B cell (primary cell): ENCODE data around the gene PRKCB. TPM values are rescaled to one million over a fixed set of nuclear protein-coding genes. Genes with fewer than 3 reads are reported as not detected.

Experiments used
- ATAC-seq: fragments of 200-7000 bp; cut with Tn5 transposase; one replicate; pipeline ENCODE4 v1.10.0; 2021; ENCODE audit warnings: low read depth, mild to moderate bottlenecking, moderate number of reproducible peaks, moderate library complexity
- CTCF ChIA-PET: fragments of 350-600 bp; sonication (Branson Sonifier 250); formaldehyde crosslinking; loops from one replicate; lab custom pipeline; 2021; ENCODE audit warnings: antibody characterized with exemption, inconsistent platforms; lab: Charles Lee
- POLR2A ChIA-PET: fragments of 350-600 bp; sonication (Branson Sonifier 250); formaldehyde crosslinking; loops from one replicate; lab custom pipeline; 2021; ENCODE audit warnings: antibody characterized with exemption; lab: Charles Lee
- DNase-seq: peaks from one replicate; pipeline ENCODE4 v3.0.0; 2013
- H2AFZ ChIP-seq: 2 replicates; pipeline ENCODE4 v1.6.1; 2012; ENCODE audit warnings: mild to moderate bottlenecking, low read depth, low read length; ENCODE audit not compliant: insufficient read depth, poor library complexity, severe bottlenecking
- H3K27ac ChIP-seq, 2 donors: 1 replicate in 1 of 2; 2 replicates in 1 of 2; pipeline ENCODE4 v1.5.1; 2012 to 2013; ENCODE audit warnings: low read length in 2 of 2, mild to moderate bottlenecking in 2 of 2, moderate library complexity in 1 of 2
- H3K27me3 ChIP-seq, 4 experiments: fragments of 200-600 bp in 1 of 4; sonication (generic) in 1 of 4; replicated peaks in 1 of 4; 1 replicate in 2 of 4; 2 replicates in 2 of 4; pipeline versions ENCODE4 v1.6.1 to v1.7.0; 2013 to 2016; ENCODE audit warnings: low read length in 3 of 4, mild to moderate bottlenecking in 2 of 4, mixed read lengths in 1 of 4, moderate library complexity in 1 of 4; ENCODE audit not compliant: insufficient read depth in 4 of 4, control insufficient read depth in 3 of 4; ENCODE audit errors: control extremely low read depth in 1 of 4
- H3K36me3 ChIP-seq, 2 experiments: replicated peaks in 1 of 2; 1 replicate in 1 of 2; 2 replicates in 1 of 2; pipeline versions ENCODE4 v1.6.1 to v1.7.1; 2013; ENCODE audit warnings: low read length in 1 of 2; ENCODE audit not compliant: insufficient read depth in 2 of 2, control insufficient read depth in 1 of 2; ENCODE audit errors: control extremely low read depth in 1 of 2, extremely low read depth in 1 of 2
- H3K4me1 ChIP-seq, 2 donors: fragments of 200-600 bp in 1 of 2; sonication (generic) in 1 of 2; 1 replicate in 1 of 2; 2 replicates in 1 of 2; pipeline versions ENCODE4 v1.5.1 to v1.6.1; 2013 to 2017; ENCODE audit warnings: low read length in 2 of 2; ENCODE audit not compliant: control insufficient read depth in 2 of 2, insufficient read depth in 2 of 2
- H3K4me2 ChIP-seq: replicated peaks from 2 replicates; pipeline ENCODE3; 2012; ENCODE audit warnings: mild to moderate bottlenecking, low read depth, low read length; ENCODE audit not compliant: poor library complexity, severe bottlenecking
- H3K4me3 ChIP-seq, 5 experiments: fragments of 200-600 bp in 1 of 5; sonication (generic) in 1 of 5; 1 replicate in 3 of 5; 2 replicates in 2 of 5; pipeline versions ENCODE4 v1.5.1 to v1.7.0; 2011 to 2016; ENCODE audit warnings: low read length in 4 of 5, mild to moderate bottlenecking in 4 of 5, low read depth in 2 of 5, control low read depth in 1 of 5, moderate library complexity in 1 of 5; ENCODE audit not compliant: insufficient read depth in 1 of 5; ENCODE audit errors: control extremely low read depth in 1 of 5, extremely low read depth in 1 of 5
- H3K79me2 ChIP-seq: fragments of 200-600 bp; sonication (generic); one replicate; pipeline ENCODE4 v1.6.0; 2016; ENCODE audit warnings: low read length; ENCODE audit not compliant: control insufficient read depth, insufficient read depth
- H3K9ac ChIP-seq: fragments of 200-600 bp; sonication (generic); 2 replicates; pipeline ENCODE4 v1.6.1; 2017; ENCODE audit warnings: mild to moderate bottlenecking, low read length, moderate library complexity
- H3K9me3 ChIP-seq, 3 donors: one replicate each; pipeline versions ENCODE4 v1.6.1 to v1.7.1; 2013; ENCODE audit warnings: low read length in 2 of 3; ENCODE audit not compliant: control insufficient read depth in 2 of 3, insufficient read depth in 1 of 3; ENCODE audit errors: control extremely low read depth in 1 of 3
- H4K20me1 ChIP-seq: 2 replicates; pipeline ENCODE4 v1.6.0; 2012; ENCODE audit warnings: mild to moderate bottlenecking, low read length; ENCODE audit not compliant: insufficient read depth, control insufficient read depth, poor library complexity, severe bottlenecking
- H3K27ac Mint-ChIP-seq: one replicate; pipeline ENCODE4 v1.8.0; 2021; ENCODE audit warnings: mixed read lengths
- H3K27me3 Mint-ChIP-seq: one replicate; pipeline ENCODE4 v1.8.0; 2021; ENCODE audit warnings: mixed read lengths
- H3K4me1 Mint-ChIP-seq: one replicate; pipeline ENCODE4 v1.8.0; 2021; ENCODE audit warnings: mixed read lengths
- H3K4me3 Mint-ChIP-seq: one replicate; pipeline ENCODE4 v1.8.0; 2021; ENCODE audit warnings: mixed read lengths
- H3K9me3 Mint-ChIP-seq: one replicate; pipeline ENCODE4 v1.8.0; 2022; ENCODE audit warnings: mixed read lengths; ENCODE audit not compliant: insufficient read depth
- EZH2 ChIP-seq: IDR thresholded peaks from 2 replicates; pipeline ENCODE4 v1.6.1; 2012; ENCODE audit warnings: borderline replicate concordance, low read depth, mild to moderate bottlenecking, moderate library complexity, low read length; ENCODE audit not compliant: insufficient read depth, poor library complexity, severe bottlenecking
- WGBS: methylation state at CpG from one replicate; pipeline ENCODE4 v1.1.5; 2013; ENCODE audit warnings: missing lambda C conversion rate; ENCODE audit not compliant: insufficient coverage; 5-methylcytosine and 5-hydroxymethylcytosine counted together
- intact Hi-C: fragments of 100-400 bp; cut with micrococcal nuclease; formaldehyde crosslinking; loops from one replicate; pipeline ENCODE4 v1.10.0; 2022
- polyA plus RNA-seq: library from polyadenylated mRNA; depleted of rRNA; stranded (reverse); fragments of >200 nt; gene quantifications from 2 replicates; pipeline ENCODE4 v1.2.3, GENCODE V29; 2012
- total RNA-seq, 2 donors: library from RNA; stranded (reverse); fragments of 120-200 nt in 1 of 2; gene quantifications; 1 replicate in 1 of 2; 2 replicates in 1 of 2; pipeline versions ENCODE4 v1.2.3 to v1.2.4, GENCODE V29; 2013 to 2022
- TF ChIP-seq, protein P1 (sequence below): fragments of 200-600 bp; IDR thresholded peaks from one replicate; pipeline ENCODE4 v1.8.0; 2022; ENCODE audit warnings: antibody characterized with exemption, mild to moderate bottlenecking

The PRKCB gene
- total and polyA plus RNA-seq, 2 donors (not counting 1 experiment from before 2014, with no cell fraction given) = 106 to 373 TPM

DNA sequence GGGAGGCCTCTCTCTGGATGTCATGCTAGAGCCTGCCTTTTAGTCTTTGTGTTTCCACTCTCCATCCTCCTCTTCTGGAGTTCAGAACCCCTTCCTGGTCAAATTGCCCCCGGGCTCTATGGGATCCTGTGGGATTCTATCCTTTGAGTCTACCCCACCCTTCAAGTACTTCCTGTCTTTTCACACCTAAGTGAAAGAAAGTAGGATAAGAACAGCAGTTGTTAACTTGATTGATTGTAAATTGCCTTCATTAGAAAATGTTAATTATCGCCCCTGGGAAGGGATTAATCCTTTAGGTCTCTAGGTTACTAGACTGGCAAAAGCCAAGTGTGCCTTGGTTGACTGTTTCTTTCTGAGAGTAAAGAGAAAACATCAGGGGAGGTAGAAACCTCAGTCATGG is 30.1 kb downstream of the PRKCB start:
- Histone ChIP-seq H3K9ac (no peak overlapping the region), H3K79me2 (peaks cover 82% of the 10 kb centered on the region), H3K9me3 (no peaks in the 10 kb centered on the region), H3K27ac (peak overlapping the region; percentile 54 to 75), H3K36me3 (peaks cover 0 to 15% of the 10 kb centered on the region in 2 experiments), H3K4me2 (peak overlapping the region; percentile 44), H3K4me3 (no peak overlapping the region), H3K4me1 (peaks cover 90% of the 10 kb centered on the region in 2 donors), H3K27me3 (no peaks in the 10 kb centered on the region), H4K20me1 (peaks cover 58% of the 10 kb centered on the region), H2AFZ (no peak overlapping the region)
- intact Hi-C loops = no loop called here
- POLR2A ChIA-PET = interaction anchor here (0.7 kb wide), 1 partner anchor 31 kb away, joined by 4 read pairs; no protein-coding TSS in a partner anchor
- no peaks in the 10 kb centered on the region for H3K27me3 Mint-ChIP-seq
- ATAC-seq (no peak), DNase-seq (no peak)
- H3K9me3 Mint-ChIP-seq = no peaks in the 10 kb centered on the region
- peaks cover 89% of the 10 kb centered on the region for H3K4me1 Mint-ChIP-seq
- peak overlapping the region; percentile 33 for H3K4me3 Mint-ChIP-seq
- CTCF ChIA-PET = interaction anchor here (1.8 kb wide), 1 partner anchor 12 kb away, joined by 8 read pairs; no protein-coding TSS in a partner anchor
- no peak for TF ChIP-seq EZH2
- TF ChIP-seq, protein P1, sequence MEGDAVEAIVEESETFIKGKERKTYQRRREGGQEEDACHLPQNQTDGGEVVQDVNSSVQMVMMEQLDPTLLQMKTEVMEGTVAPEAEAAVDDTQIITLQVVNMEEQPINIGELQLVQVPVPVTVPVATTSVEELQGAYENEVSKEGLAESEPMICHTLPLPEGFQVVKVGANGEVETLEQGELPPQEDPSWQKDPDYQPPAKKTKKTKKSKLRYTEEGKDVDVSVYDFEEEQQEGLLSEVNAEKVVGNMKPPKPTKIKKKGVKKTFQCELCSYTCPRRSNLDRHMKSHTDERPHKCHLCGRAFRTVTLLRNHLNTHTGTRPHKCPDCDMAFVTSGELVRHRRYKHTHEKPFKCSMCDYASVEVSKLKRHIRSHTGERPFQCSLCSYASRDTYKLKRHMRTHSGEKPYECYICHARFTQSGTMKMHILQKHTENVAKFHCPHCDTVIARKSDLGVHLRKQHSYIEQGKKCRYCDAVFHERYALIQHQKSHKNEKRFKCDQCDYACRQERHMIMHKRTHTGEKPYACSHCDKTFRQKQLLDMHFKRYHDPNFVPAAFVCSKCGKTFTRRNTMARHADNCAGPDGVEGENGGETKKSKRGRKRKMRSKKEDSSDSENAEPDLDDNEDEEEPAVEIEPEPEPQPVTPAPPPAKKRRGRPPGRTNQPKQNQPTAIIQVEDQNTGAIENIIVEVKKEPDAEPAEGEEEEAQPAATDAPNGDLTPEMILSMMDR = no peak
- 100% methylated on average over 1 of the region's 2 CpGs for WGBS
- H3K27ac Mint-ChIP-seq = peak overlapping the region; percentile 90

DNA sequence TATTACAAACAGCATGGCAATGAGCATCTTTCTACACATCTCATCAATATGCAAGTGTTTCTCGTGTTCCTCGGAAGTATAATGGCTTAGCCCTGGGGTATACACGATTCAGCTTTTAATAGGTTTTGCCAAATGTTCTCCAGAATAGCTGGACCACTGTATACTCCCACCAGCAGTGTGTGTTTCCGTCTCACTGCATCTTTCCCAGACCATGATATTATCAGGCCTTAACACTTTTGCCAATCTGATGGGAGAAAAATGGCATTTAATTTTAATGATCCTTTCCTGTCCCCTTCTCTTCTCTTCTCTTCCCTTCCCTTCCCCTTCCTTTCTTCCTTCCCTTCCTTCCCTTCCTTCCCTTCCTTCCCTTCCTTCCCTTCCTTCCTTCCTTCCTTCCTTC is 30.8 kb downstream of the PRKCB start:
- Mint-ChIP-seq H3K27me3 (no peaks in the 10 kb centered on the region), H3K27ac (peak overlapping the region; percentile 90), H3K4me1 (peaks cover 90% of the 10 kb centered on the region), H3K4me3 (peak overlapping the region; percentile 1), H3K9me3 (no peaks in the 10 kb centered on the region)
- Histone ChIP-seq H3K4me2 (peak overlapping the region; percentile 44), H3K79me2 (peaks cover 82% of the 10 kb centered on the region), H3K4me3 (no peak overlapping the region), H3K9me3 (no peaks in the 10 kb centered on the region), H3K36me3 (peaks cover 0 to 15% of the 10 kb centered on the region in 2 experiments), H3K9ac (no peak overlapping the region), H4K20me1 (peaks cover 61% of the 10 kb centered on the region), H3K27me3 (no peaks in the 10 kb centered on the region), H3K27ac (peak overlapping the region; percentile 1 to 75), H3K4me1 (peaks cover 90% of the 10 kb centered on the region in 2 donors), H2AFZ (no peak overlapping the region)
- POLR2A ChIA-PET = no interaction called here
- no peak for TF ChIP-seq EZH2
- TF ChIP-seq, protein P1 = no peak
- DNase-seq (no peak), ATAC-seq (no peak)
- WGBS = 93% methylated on average over 3 of the region's 4 CpGs
- CTCF ChIA-PET = interaction anchor here (1.8 kb wide), 1 partner anchor 11 kb away, joined by 8 read pairs; no protein-coding TSS in a partner anchor
- intact Hi-C loops = no loop called here
